ENCODE data around the gene MACROD1. TPM values are rescaled to one million over a fixed set of nuclear protein-coding genes. Genes with fewer than 3 reads are reported as not detected.

MACROD1 gene
- total and polyA plus RNA-seq, 2 of the 13 experiments (the other 11 are each of a cell fraction or from before 2014, with no cell fraction given), result 23.1 to 34.5 TPM

GRCh38 chr11:64156235-64157011 lies 9.5 kb downstream of the MACROD1 start (continued):
- no peak for TF ChIP-seq SRY (CRISPR knock-in tag; IDR thresholded peaks at IDR 0.05)
- TF ChIP-seq ZNF691 (CRISPR knock-in tag; IDR thresholded peaks at IDR 0.05; ENCODE audit: borderline replicate concordance, low read depth), result no peak
- no peak for TF ChIP-seq ZNF460 (CRISPR knock-in tag; IDR thresholded peaks at IDR 0.05; ENCODE audit: borderline replicate concordance)
- TF ChIP-seq, protein P1, sequence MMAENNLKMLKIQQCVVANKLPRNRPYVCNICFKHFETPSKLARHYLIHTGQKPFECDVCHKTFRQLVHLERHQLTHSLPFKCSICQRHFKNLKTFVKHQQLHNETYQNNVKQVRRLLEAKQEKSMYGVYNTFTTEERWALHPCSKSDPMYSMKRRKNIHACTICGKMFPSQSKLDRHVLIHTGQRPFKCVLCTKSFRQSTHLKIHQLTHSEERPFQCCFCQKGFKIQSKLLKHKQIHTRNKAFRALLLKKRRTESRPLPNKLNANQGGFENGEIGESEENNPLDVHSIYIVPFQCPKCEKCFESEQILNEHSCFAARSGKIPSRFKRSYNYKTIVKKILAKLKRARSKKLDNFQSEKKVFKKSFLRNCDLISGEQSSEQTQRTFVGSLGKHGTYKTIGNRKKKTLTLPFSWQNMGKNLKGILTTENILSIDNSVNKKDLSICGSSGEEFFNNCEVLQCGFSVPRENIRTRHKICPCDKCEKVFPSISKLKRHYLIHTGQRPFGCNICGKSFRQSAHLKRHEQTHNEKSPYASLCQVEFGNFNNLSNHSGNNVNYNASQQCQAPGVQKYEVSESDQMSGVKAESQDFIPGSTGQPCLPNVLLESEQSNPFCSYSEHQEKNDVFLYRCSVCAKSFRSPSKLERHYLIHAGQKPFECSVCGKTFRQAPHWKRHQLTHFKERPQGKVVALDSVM (CRISPR knock-in tag; IDR thresholded peaks at IDR 0.05), result peak; percentile 40; the same call in 1 of the 2 replicates
- no peak for TF ChIP-seq ZNF333 (CRISPR knock-in tag; IDR thresholded peaks at IDR 0.05; ENCODE audit: borderline replicate concordance)
- no peak for TF ChIP-seq PLRG1 (conservative IDR thresholded peaks at IDR 0.05)
- 0 out of 2 replicates have a peak, but pooled peaks have one; percentile 31 for TF ChIP-seq HNRNPL (IDR thresholded peaks at IDR 0.05; ENCODE audit: low read depth, low read length)
- TF ChIP-seq AKAP8 (CRISPR knock-in tag; IDR thresholded peaks at IDR 0.05), result no peak
- TF ChIP-seq ZNF296 (CRISPR knock-in tag; conservative IDR thresholded peaks at IDR 0.05), result no peak
- TF ChIP-seq FOXM1 (CRISPR knock-in tag; IDR thresholded peaks at IDR 0.05), result no peak
- TF ChIP-seq ZSCAN31 (CRISPR knock-in tag; IDR thresholded peaks at IDR 0.05; ENCODE audit: low read depth), result no peak
- TF ChIP-seq, protein P2, sequence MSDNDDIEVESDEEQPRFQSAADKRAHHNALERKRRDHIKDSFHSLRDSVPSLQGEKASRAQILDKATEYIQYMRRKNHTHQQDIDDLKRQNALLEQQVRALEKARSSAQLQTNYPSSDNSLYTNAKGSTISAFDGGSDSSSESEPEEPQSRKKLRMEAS (IDR thresholded peaks at IDR 0.05), result 0 out of 2 replicates have a peak, but pooled peaks have one; percentile 30
- no peak for TF ChIP-seq SKIL (CRISPR knock-in tag; IDR thresholded peaks at IDR 0.05; ENCODE audit: borderline replicate concordance)
- TF ChIP-seq ZNF331 (CRISPR knock-in tag; IDR thresholded peaks at IDR 0.05), result no peak
- no peak for TF ChIP-seq ZNF614 (CRISPR knock-in tag; IDR thresholded peaks at IDR 0.05; ENCODE audit: borderline replicate concordance)
- 0 out of 2 replicates have a peak, but pooled peaks have one; percentile 19 for TF ChIP-seq HOXA3 (CRISPR knock-in tag; IDR thresholded peaks at IDR 0.05)
- TF ChIP-seq, protein P3, sequence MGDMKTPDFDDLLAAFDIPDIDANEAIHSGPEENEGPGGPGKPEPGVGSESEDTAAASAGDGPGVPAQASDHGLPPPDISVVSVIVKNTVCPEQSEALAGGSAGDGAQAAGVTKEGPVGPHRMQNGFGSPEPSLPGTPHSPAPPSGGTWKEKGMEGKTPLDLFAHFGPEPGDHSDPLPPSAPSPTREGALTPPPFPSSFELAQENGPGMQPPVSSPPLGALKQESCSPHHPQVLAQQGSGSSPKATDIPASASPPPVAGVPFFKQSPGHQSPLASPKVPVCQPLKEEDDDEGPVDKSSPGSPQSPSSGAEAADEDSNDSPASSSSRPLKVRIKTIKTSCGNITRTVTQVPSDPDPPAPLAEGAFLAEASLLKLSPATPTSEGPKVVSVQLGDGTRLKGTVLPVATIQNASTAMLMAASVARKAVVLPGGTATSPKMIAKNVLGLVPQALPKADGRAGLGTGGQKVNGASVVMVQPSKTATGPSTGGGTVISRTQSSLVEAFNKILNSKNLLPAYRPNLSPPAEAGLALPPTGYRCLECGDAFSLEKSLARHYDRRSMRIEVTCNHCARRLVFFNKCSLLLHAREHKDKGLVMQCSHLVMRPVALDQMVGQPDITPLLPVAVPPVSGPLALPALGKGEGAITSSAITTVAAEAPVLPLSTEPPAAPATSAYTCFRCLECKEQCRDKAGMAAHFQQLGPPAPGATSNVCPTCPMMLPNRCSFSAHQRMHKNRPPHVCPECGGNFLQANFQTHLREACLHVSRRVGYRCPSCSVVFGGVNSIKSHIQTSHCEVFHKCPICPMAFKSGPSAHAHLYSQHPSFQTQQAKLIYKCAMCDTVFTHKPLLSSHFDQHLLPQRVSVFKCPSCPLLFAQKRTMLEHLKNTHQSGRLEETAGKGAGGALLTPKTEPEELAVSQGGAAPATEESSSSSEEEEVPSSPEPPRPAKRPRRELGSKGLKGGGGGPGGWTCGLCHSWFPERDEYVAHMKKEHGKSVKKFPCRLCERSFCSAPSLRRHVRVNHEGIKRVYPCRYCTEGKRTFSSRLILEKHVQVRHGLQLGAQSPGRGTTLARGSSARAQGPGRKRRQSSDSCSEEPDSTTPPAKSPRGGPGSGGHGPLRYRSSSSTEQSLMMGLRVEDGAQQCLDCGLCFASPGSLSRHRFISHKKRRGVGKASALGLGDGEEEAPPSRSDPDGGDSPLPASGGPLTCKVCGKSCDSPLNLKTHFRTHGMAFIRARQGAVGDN (CRISPR knock-in tag; IDR thresholded peaks at IDR 0.05), result peak; percentile 44; the same call in 1 of the 2 replicates
- no peak for TF ChIP-seq NR2F2 (IDR thresholded peaks at IDR 0.05; ENCODE audit: borderline replicate concordance, low read depth)

Data from HepG2 (cell line).